Posterior vena cava (tissue), 2 donors: ENCODE measurements around the gene CHPT1. TPM values are rescaled to one million over a fixed set of nuclear protein-coding genes. Genes with fewer than 3 reads are reported as not detected.
"Not testable (repeated sequence)": the region's sequence is repeated elsewhere in the genome, so short reads cannot be mapped to it uniquely, and the experiment has no call there.

Source experiments
- DNase-seq: peaks from one replicate; pipeline ENCODE4 v3.0.0-alpha.2; 2020; ENCODE audit warnings: low spot score
- intact Hi-C, 2 donors: fragments of 100-400 bp; cut with DNase I; formaldehyde crosslinking; loops; one replicate each; pipeline versions ENCODE4 v1.14.1 to v1.14.2; 2022 to 2023
- total RNA-seq, 2 donors: library from RNA; stranded (reverse); fragmentation: NEBNext Ultra II Directional; extraction: Animal tissue kit (Norgen Biotek cat#: 25700); gene quantifications; one replicate each; pipeline ENCODE4 v1.2.1, GENCODE V29; 2021
- donor health status: DM: yes; HTN: yes; CAD: no.
- donor health status: DM: yes; HTN: yes; CAD: no.

The CHPT1 gene
- total RNA-seq, 2 donors from 2014 or later: 45.6 to 49.1 TPM

DNA sequence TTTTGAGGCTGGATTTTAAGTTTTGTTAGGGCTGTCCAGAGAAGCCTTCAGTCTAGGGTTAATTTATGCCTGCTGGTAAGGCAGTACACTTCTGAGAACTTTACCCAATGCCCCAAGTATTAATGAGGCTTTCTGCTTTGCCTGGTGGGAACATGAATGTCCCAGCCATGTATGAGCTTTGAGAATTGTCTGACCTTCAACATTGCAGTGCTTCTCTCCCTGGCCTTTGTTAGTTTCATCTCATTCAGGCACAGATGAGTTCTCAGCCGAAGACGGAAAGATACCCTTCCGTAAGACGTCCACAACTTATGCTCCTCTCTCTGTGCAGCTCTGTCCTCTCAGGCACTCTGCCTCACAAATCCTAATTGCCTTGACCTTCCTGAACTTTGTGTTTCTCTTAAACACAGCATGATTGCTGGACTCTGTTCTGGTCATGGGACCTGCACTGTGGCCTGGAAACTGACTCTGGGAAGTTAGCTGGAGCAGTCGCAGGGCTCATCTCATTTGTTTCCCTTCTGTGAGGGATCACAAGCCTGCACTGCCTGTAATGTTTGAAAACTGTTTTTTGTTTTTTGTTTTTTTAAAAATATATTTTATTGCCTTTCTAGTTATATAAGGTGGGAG lies 15.7 kb downstream of the CHPT1 start:
- intact Hi-C loops: no loop called here
- DNase-seq: no peak

DNA sequence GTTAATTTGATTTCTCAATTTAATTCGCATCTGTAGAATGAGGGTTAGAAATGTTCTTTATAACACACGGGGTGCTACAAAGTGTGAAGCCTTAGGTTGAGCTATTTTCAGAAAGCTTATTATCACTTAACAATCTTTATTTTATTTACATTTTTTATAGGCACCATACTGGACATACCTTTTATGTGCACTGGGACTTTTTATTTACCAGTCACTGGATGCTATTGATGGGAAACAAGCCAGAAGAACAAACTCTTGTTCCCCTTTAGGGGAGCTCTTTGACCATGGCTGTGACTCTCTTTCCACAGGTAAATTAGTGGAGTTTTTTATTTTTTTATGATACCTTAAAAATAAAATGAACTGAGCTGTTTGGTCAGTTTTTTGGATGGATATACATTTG lies 16.5 kb downstream of the CHPT1 start:
- DNase-seq: no peak
- intact Hi-C loops: no loop called here

DNA sequence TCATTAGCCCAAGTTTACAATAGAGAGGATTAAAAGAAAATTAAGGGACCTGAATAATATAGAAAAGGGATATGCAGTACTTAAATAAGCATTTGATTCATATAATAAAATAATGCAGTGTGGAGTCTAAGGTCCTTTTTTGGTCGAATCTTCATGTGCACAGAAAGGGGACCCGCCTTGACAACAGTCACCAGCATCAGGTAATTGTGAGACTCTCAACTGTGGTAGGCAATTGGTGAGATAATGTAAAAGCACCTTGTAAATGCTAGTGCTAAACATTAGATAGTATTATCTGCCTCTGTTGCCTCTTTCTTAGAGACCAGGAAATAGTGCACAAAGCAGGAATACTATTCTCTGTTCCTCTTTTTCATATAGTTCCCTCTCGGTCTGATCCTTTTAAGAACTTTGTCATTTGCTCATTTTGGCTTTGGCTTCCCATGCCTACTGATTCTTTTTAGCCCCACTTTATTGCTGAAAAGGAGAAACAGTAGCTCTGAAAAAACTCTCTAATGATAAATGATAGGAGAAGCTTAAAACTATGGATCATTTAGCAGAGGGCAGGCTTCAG lies 17.5 kb downstream of the CHPT1 start:
- intact Hi-C loops: no loop called here
- DNase-seq: no peak

DNA sequence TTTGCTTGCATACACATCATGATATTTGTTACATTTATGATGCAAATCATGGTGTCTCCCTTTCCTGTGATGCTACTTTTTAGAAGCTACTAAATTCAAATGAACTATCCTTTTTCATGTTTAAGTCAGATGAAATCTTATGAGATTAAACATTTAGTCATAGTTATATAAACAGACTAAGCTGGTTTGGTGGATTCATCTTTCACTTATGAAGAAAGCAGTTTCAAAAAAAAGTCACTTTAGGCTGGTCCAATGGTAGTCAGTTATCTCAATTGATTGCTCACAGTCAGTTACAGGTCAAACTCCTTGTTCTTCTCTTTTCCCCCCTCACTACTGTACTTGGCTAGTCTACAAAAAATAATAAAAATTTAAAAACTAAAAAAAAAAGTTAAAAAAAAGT lies 22.1 kb downstream of the CHPT1 start:
- intact Hi-C loops: no loop called here
- DNase-seq: no peak

DNA sequence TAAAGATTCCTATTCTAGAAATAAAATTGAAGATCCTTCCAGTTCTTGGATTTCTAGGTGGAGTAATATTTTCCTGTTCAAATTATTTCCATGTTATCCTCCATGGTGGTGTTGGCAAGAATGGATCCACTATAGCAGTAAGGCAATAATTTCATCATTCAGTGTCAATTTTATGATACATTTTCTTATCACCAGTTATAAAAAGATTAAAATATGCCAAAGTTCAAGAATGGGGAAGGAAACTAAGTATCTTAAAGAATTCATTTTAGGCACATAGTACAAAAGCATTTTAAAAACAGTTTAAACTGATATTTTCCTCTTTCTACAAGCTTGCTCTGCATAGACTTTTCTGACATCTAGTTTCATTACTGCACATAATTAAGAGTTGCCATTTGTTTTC lies 22.7 kb downstream of the CHPT1 start:
- intact Hi-C loops: no loop called here

DNA sequence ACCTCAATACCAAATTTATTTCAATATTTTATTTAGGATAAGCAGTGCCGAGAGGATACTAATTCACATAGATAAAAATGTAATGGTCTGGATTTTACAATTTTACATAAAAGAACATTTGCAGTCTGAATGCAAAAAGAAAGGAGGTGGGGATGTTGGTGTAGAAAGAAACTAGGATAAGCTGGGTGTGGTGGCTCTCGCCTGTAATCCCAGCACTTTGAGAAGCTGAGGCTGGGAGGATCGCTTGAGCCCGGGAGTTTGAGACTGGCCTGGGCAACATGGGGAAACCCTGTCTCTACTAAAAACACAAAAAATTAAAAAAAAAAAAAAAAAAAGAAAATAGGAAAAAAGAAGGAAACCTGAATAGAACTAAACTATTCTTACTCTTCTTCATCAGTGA lies 25.0 kb downstream of the CHPT1 start:
- intact Hi-C loops: no loop called here
- no peak for DNase-seq

More for the DNA sequence above, 22.7 kb downstream of the CHPT1 start:
- no peak for DNase-seq

DNA sequence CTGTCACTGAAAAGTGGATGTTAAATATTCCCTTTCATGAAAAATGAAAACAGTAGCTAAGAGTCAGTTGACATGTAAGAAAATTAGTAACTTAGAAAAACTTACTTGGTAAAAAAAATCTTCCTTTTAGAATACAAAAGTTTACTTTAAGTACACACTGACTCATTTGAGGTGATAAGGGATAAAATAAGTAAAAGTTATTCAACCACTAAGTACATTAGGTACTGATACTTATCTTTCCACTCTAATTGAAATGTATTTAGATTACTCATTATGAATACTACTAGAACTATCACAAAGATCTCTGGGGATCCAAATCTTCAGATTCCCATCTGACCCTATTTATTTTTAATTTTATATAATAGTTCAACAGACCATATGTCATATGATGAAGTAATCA lies 29.7 kb downstream of the CHPT1 start:
- no peak for DNase-seq
- intact Hi-C loops: no loop called here

DNA sequence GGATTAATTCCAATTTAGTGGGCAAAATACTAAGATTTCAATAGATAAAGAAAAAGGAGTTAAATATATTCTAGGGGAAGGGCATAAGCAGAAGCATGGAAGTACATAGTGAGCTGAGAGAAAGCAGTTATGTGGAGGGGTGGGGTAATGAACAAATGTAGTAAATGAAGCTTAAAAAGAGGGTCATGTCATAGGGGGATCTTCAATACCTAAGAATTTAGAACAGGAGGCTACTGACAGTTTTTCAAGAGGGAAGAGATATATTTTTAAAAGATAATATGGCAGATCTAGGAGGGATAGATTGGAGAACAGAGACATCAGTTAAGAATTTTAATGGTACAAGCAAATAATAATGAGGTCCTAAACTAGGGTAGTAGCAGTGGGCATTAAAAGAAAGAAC lies 32.4 kb downstream of the CHPT1 start:
- intact Hi-C loops: no loop called here
- DNase-seq: no peak

DNA sequence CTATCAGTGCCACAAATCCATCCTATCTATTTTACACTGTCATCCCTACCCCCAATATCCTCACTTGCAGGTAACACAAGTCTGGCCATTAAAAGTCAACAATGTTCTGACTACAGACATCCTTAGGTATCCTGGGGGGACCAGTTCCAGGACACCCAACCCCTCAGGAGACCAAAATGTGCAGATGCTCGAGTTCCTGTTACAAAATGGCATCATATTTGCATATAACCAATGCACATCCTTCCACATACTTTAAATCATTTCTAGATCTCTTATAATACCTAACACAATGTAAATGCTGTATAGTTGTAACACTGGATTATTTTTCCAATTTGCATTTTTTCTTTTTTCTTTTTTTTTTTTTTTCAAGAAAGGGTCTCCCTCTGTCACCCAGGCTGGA lies 34.9 kb downstream of the CHPT1 start:
- intact Hi-C loops: no loop called here
- no peak for DNase-seq

DNA sequence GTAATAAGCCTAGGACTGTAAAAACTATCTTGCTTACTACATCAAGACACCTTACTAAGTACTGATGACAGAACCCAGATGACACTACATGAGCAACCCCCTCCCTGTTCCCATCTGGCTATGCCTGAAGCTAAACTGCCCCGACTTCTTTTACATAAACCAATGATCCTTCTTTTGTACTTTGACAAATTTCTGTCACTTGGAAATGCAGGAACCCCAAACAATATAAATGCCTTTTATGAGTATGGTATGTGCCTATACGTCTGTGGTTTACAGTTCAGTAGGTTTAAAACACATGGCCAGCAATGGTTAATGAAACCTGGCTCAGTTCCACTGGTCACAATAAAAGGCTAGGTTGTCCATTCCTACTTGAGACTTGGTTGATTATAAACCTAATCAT lies 35.7 kb downstream of the CHPT1 start:
- DNase-seq: no peak
- intact Hi-C loops: no loop called here

DNA sequence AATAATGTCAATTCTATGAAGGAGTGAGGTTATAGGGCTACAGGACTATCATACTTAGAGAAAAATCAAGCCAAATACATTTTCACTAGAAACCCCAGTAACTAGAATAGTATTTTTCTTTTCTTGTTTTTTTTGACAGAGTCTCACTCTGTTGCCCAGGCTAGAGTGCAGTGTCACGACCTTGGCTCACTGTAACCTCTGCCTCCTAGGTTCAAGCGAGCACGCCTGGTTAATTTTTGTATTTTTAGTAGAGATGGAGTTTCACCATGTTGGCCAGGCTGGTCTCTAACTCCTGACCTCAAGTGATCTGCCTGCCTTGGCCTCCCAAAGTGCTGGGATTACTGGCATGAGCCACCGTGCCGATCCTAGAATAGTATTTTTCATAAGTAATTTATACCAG lies 37.0 kb downstream of the CHPT1 start:
- DNase-seq, intact Hi-C loops: not testable (repeated sequence)

DNA sequence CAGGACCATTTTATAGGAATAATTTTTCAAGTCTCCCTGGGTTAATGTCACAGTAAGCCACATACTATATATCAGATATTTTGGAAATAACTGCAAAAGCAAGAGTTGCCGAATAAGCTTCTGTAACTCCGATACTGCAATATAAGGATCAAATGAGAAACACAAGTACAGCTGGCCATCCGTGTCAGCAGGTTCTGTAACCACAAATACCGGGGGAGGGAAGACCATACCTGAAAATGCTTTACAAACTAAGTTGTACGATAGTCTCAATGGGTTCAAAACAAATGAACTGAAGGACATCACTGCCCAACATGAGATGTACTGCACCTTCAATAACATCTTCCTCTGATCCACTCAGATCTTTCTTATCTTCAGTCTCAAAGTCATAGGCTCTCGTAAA lies 40.0 kb downstream of the CHPT1 start:
- intact Hi-C loops: no loop called here
- no peak for DNase-seq

DNA sequence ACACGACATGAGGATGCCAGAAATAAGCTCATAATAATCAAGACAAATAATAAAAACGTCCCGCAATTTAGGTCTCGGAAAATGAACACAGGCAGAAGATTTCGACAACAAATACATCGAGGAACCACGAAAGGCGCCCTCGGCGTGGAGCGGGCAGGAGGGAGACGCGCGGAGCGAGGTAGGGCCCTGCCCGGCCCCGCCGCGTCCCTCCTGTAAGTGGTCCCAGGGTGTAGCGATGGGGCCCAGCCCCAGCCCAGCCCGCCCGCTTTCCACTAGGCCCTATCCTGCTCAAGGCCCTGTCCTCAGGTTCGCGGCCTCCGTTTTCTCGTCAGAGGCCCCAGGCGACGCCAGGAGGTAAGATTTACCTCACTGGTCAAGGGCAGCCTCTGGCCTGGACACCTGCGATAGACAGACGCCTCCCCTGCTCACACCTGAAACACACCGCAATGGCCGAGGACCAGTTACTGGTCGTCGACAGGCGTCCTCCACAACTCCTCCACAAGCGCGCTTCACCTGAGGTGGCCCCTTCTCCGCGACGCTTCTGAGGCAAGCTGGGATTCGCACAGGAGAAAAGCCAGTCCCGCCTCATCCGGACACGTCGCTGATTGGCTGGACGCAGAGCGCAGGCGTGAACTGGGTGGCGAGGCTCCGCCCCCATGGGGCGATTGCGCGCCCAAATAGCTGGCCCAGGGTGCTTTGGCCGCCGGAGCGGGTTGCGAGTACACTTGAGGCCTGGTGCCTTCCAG lies 41.7 kb downstream of the CHPT1 start, which contains the start of gene SYCP3:
Gene SYCP3 (minus strand): TSS at position 543 of the 746 bp plus-strand sequence. CDS start 1,527 bp downstream, outside the sequence.
- intact Hi-C loops: no loop called here
- DNase-seq: peak; percentile 76

DNA sequence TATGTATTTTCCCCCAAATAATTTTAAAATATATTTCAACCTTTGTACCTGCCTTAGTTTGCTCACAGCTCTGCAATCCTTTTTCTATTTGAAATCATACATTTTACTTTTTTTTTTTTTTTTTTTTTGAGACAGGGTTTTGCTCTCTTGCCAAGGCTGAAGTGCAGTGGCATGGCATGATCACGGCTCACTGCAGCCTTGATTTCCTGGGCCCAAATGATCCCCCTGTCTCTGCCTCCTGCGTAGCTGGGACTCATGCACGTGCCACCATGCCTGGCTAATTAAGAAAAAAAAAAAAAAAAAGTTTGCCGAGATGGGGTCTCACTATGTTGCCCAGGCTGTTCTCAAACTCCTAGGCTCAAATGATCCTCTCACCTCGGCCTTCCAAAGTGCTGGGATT lies 43.1 kb downstream of the CHPT1 start:
- intact Hi-C loops: no loop called here
- no peak for DNase-seq

DNA sequence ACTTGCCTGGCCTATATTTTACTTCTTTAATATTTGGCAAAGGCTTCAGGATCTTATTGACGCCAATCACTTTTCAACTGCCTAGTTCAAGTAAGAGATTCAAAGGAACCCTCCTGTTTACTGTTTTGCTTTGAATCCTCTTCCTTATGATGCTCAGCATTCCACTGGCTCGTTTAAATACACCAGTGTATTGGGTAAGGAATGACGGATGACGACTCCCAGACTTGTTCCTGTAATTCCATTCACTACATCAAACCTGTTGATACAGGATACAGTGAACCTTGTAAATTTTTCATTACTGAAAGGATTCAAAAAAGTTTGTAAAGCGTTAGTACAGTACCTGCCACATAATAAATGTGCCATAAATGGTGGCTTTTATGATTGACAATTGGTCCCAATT lies 43.5 kb downstream of the CHPT1 start:
- intact Hi-C loops: no loop called here
- no peak for DNase-seq

DNA sequence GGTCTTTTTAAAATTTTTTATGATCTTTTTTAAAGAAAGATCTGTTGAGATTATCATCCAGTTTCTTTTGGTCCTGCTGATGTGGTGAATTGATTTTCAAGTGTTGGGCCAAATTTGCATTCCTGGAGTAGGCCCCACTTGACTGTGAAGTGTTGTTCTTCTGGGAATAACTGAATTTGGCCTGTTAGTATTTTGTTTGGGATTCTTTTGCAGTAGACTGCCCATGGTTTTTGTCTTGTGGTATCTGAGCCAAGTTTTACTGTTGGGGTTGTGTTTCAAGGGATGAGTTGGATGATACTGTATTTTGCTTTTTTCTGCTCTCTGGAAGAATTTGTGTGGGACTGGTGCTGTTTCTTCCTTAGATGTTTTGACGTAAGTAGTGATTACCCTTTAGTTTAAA lies 45.8 kb downstream of the CHPT1 start:
- intact Hi-C loops: no loop called here
- no peak for DNase-seq

DNA sequence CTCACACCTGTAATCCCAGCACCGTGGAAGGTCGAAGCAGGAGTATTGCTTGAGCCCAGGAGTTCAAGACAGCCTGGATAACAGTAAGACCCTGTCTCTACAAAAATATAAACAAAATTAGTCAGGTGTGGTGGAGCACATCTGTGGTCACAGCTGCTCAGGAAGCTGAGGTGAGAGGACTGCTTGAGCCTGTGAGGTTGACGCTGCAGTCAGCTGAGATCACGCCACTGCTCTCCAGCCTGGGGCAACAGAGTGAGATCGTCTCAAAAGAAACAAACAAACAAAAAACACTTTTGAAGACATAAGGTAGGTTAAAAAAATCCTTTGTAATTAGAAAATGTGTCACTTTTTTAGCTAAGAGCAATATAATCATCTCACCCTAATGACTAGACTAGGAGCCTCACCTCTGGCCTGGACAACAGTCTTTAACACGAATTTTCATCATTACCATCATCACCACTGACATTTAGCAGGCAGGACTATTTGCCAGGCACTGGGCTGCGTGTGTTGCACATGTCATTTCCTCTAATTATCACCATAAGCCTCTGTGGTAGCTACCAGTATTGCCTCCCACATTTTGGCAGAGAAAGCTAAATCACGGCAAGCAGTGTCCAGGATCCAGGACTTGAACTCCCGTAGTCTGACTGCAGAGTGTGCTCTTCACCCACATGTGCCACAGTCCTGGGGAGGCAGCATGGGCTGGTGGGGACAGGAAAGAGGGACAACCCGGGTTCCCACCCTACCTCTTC lies 46.5 kb downstream of the CHPT1 start:
- intact Hi-C loops: no loop called here
- DNase-seq: no peak

DNA sequence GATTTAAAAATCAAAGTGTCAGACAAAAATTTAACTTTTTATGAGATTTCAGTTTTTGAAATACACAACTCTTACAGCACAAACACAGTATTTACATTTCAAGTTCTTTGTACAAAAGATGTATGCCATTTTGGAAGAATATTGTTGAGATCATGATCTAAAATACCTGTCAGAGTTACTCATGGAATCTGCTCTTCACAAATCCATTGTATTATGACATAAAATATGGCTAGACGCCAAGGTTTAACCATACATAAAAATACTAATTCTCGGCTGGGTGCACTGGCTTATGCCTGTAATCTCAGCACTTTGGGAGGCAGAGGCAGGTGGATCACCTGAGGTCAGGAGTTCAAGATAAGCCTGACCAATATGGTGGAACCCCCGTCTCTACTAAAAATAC lies 48.0 kb downstream of the CHPT1 start:
- intact Hi-C loops: no loop called here
- DNase-seq: no peak

DNA sequence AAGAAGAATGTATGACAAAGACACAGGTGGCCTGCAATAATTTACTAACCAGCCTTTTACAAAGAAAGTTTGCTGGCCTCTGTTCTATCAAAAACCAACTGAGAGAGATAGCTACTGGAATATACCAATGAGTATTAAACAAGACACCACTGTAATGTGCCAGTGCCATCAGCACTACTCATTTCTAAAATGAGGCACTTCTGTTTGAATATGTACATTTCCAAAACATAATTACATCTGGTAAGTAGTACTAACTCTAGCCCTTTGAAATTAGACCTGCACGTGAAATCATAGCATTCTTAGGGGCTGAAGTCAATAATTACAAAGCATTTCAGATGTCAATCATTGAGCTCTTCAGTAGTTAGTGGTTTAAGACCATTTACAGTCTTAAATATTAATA lies 48.8 kb downstream of the CHPT1 start:
- no peak for DNase-seq
- intact Hi-C loops: no loop called here

DNA sequence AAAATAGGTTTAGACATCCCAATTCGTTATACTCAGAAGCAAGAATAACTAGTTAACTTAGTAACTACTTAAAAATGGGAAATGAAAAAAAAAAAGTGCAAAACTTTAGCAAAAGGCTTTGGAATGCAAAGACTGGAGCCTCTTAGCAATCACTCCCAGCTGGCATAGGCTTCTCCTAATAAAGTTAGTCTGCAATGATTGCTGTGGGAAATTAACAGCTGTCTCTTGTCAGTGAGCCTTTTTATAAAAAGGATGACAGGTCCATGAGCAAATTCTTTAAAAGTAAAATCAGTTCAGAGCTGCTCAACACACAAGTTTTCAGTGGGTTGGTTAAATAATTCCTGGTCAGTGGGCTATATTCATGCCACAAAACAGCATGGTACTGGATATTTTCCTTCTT lies 49.2 kb downstream of the CHPT1 start:
- intact Hi-C loops: no loop called here
- no peak for DNase-seq
